HPDE6-E6E7 (cell line): ENCODE measurements around the gene CLDN34.
A peak's percentile ranks its signal among the peaks of the same experiment; 100 is the strongest.

Experiments used
- DNase-seq: peaks from one replicate; pipeline ENCODE4 v3.0.0; 2011; ENCODE audit warnings: missing footprints; ENCODE audit errors: extremely low spot score

Gene CLDN34

DNA sequence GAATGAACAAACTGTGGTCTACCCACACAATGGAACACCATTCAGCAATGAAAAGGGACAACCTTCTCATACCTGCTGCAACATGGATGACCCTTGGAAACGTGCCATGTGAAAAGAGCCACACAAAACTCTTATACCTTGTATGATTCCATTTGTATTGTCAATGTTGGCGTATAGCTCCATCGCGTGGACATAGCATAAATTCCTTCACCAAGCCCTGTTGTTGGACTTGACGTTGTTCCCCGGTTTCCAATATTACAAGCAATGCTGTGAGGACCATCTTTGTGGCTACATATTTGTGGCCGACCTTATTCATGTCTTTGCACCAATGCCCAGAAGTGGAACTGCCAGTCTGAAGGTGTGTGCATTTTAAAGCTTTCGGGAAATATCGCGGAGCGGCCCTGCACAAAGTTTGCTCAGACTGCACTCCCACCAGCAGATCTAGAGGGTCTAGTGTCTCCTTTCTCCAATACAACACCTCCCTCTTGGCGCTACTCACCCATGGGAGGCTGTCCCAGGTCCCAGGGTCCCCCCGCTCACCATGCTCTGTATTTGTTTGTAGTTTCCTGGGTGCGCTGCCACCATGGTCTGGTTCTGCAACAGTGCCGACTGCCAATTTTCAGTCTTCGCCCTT is at the start of gene CLDN34:
Gene CLDN34 (plus strand): TSS at position 584 of the 634 bp plus-strand sequence. CDS start 0 bp downstream, at position 584.
- DNase-seq, result no peak

DNA sequence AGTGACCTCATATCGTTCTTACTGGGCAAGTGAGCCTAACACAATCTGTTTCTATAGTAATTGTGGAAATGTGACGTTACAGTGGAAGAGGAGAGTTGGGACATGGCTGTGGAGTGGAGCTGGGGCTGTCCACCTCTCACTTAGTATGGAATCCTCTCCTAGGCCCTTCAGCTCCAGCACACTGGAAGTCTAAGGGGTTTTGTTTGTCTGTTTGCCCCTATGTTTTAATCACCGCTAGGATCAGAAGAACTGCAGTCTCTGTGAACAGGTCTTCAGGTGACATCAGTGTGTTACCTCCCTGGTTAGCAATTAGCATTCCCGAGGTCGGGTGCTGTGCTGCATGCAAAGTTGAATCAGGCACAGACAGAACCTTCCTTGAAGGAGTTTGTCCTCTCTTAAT is 49.3 kb upstream of the CLDN34 start:
- no peak for DNase-seq

DNA sequence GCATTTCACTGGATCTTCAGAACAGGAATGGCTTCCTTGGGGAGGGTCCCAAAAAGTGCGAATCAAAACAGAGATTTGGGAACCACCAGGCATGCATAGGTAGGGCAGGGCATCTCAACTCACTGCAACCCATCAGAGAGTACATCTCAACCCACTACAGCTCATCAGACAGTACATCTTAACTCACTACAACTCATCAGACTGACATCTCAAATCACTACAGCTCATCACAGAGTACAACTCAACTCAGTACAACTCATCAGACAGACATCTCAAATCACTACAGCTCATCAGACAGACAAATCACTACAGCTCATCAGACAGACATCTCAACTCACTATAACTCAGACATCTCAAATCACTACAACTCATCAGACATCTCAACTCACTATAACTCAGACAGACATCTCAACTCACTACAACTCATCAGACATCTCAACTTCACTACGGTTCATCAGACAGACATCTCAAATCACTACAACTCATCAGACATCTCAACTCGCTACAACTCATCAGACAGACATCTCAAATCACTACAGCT is 47.5 kb upstream of the CLDN34 start:
- DNase-seq, result no peak

DNA sequence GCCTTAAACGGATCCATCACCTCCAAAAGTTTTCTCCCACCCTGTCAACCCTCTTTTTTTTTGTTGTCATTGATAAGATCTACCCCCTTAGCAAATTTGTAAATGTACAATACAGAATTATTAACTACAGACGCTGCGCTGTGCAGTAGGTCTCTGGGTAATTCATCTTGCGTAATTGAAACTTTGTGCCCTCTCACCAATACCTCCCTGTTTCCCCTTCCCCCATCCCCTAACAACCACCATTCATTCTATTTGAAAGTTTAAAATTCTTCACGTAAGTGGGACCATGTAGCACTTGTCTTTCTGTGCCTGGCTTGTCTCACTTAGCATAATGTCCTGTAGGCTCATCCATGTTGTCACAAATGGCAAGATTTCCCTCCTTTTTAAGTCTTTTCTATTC is 45.8 kb upstream of the CLDN34 start:
- no peak for DNase-seq

DNA sequence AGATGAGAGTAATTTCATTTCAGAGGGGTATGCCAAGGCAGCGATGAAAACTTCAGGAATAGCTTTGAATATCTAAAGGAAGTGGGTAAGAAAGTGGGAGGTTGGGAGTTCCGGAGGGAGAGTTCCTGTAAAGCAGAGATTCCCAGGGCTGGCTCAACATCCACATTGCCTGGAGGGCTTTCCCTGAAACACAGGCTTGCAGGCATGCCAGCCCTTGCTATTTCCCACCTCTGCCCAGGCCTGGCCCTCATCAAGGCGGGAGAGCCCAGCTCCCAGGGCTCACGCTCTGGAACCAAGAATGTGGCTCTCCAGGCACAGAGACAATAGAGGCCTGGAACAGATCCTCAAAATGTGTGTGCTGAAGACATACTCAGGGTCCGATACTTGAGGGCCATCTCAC is 43.8 kb upstream of the CLDN34 start:
- no peak for DNase-seq

- DNase-seq, result no peak
Observed at GRCh38 chrX:9926002-9926401, 41.2 kb upstream of the CLDN34 start.

DNA sequence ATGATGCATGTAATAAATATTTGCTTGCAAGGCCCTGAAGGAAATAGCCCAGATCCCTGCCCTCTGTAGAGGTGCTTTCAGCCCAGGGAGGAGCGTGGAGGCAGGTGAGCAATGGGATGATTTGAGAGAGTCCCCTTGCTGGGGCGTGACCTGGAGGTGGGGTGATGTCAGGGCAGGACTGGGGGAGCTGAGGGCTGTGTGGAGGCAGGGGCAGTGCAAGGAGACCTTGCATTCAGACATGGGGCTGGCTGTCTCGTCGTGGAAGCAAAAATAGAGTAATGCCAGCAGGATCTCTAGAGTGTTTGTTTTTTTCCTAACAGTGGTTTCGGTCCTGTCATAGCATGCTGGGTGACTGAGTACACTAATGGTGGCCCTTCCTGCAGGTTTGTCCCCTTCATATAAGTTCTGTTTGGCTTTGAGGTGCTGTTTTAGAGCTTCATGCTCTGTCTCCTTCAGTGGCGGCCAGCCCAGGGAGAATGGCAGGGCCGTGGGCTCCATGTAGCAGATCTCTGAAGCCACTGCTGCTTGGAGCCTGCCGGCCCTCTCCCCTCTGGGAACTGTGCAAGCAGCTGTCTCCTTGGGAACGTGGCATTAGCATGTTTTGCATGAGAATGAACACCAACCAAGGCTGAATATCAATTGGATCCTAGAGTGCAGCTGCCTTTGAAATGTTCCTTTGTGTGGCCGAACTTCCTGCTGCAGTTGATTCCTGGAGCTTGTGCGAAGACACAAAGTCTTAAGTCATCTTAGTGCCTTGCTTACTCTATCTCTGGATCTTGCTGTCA is 39.3 kb upstream of the CLDN34 start:
- no peak for DNase-seq

GRCh38 chrX:9935436-9935835 is 31.7 kb upstream of the CLDN34 start:
- no peak for DNase-seq

- no peak for DNase-seq
Observed at GRCh38 chrX:9937761-9938160, 29.4 kb upstream of the CLDN34 start.

- no peak for DNase-seq
Observed at GRCh38 chrX:9938516-9938915, 28.6 kb upstream of the CLDN34 start.

- DNase-seq, result peak; percentile 81
Observed at GRCh38 chrX:9940421-9940820, 26.7 kb upstream of the CLDN34 start.

DNA sequence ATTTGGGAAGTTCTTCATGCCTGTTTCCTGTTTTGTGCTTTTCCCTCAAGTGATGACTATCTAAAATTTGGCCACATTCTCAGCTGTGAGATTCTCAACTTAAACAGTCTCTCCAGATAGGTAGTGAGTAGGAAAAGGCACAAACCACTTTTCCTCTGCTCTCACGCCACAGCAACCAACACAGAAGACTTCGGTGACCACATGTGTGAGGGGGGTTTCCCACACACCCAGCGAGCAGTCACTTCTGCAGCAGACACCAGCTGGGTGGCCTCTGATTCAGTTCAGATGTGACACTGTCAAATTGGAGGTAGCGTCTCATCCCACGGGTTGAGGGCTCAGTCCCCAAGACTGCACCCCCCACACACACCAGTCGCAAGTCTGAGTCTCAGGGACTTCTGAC is 25.1 kb upstream of the CLDN34 start:
- no peak for DNase-seq

DNA sequence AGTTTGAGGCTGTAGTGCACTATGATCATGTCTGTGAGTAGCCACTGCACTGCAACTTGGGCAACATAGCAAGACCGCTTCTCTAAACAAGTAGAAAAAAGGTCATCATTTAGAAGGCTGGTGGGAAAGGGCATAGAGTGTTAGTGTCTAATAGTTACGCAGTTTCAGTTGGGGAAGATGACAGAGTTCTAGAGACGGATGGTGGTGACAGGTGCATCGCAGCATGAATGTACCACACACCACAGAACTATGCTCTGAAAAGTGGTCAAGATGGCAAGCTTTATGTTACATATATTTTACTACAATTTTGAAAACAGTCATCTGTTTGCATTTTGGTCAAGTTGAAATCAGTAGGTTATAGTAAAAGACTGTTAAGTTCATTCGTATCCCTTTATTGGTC is 23.7 kb upstream of the CLDN34 start:
- DNase-seq, result no peak

- DNase-seq, result no peak
Observed at GRCh38 chrX:9947131-9947794, 19.9 kb upstream of the CLDN34 start.

DNA sequence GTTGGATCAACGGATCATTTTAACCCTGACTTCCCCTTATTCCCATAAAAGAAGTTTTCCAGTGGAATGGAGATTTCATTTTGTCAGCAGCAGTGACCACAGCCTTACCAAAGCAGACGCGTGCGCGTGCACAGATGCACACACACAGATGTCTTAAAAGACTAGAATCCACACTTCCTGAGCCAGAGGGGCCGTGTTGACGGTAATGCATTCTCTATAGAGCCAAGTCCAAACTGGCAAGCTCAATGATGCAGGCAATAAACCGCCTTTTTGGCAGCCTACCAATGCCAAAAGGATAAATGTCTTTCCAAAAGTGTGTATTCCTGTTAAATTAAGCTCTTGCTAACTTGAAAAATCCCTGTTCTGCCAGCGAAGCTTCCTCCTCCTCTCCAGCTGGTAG is 18.8 kb upstream of the CLDN34 start:
- DNase-seq, result no peak

- no peak for DNase-seq
Observed at GRCh38 chrX:9952300-9952699, 14.9 kb upstream of the CLDN34 start.

- no peak for DNase-seq
Observed at GRCh38 chrX:9953396-9953795, 13.8 kb upstream of the CLDN34 start.

DNA sequence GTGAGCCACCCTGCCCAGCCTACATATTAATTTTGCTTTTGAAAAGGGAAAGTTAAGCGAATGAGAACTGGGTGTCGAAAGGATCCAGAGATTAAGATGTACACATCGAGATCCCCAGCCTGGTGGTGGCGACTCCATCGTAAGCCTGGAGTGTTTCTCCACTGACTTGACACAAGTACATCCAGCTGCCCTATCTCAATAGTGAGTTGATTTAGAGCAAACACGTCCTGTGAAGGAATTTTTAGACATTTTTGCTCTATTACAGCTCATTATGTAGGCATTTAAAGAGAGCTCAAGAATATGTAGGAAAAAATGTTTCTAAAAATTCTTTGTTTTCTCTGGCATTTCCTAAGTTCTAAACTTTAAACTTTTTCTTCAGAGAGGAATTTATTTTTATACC is 11.7 kb upstream of the CLDN34 start:
- DNase-seq, result no peak

- DNase-seq, result no peak
Observed at GRCh38 chrX:9957743-9958142, 9.4 kb upstream of the CLDN34 start.

DNA sequence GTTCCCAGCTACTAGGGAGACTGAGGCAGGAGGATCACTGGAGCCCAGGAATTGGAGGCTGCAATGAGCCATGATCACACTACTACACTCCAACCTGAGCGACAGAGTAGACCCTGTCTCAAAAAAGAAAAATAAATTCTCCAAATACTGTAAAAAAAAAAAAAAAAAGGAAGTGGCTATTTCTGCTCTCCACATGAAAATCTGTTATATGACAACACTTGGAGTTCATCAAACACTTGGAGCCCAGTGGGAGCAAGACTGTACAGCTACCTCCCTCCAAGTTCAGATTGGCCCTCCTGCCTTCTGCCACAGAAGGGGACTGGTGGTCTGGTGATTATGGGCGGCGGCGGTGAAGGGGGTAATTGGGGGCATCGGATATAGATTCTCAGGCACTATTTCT is 9.0 kb upstream of the CLDN34 start:
- no peak for DNase-seq

DNA sequence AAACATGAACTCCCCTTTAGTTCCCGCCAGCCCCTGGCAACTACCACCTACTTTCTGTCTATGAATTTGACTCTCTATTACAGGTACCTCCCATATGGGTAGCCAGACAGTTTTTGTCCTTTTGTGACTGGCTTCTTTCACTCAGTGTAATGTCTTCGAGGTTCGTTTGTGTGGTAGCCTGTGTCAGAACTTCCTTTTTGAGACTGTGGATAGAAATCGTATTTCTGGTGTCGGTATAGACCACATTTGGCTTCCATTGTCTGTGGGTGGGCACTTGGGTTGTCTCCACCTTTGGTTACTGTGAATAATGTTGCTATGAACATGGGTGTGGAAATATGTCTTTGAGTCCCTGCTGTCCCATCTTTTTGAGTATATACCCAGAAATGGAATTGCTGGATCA is 5.4 kb upstream of the CLDN34 start:
- DNase-seq, result no peak

GRCh38 chrX:9977635-9978034 is 10.5 kb downstream of the CLDN34 start:
- DNase-seq, result no peak

DNA sequence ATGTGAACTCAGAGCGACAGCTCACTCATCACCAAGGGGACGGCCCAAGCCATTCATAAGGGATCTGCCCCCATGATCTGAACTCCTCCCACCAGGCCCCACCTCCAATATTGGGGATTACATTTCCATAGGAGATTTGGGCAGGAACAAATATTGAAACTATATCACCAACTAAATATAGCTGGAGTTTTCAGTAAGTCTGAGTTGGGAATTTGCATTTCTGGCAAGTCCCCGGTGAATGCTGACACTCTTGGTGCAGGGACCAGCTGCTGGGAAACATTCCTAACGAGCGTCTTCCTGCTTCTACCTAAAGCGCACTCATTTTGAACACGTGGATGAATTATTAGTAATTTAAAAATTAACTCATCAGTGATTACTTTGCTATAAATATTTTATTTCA is 13.2 kb downstream of the CLDN34 start:
- DNase-seq, result no peak
